Endodermal cell (in vitro differentiated cells): ENCODE data around the gene SLC2A3. TPM values are rescaled to one million over a fixed set of nuclear protein-coding genes. Genes with fewer than 3 reads are reported as not detected.
"Not testable (repeated sequence)": the region's sequence is repeated elsewhere in the genome, so short reads cannot be mapped to it uniquely, and the experiment has no call there.

Source experiments
- DNase-seq: peaks from one replicate; pipeline ENCODE4 v3.0.0-alpha.2; 2017
- H3K27ac ChIP-seq: 2 replicates; pipeline ENCODE4 v1.5.1; 2013; ENCODE audit warnings: mild to moderate bottlenecking, low read depth, low read length, moderate library complexity
- H3K27me3 ChIP-seq: 2 replicates; pipeline ENCODE4 v1.6.1; 2013; ENCODE audit warnings: mild to moderate bottlenecking, low read length, moderate library complexity; ENCODE audit not compliant: insufficient read depth, control insufficient read depth, poor library complexity, severe bottlenecking
- H3K36me3 ChIP-seq: 2 replicates; pipeline ENCODE4 v1.7.0; 2013; ENCODE audit warnings: mild to moderate bottlenecking, low read length, moderate library complexity; ENCODE audit not compliant: control insufficient read depth, insufficient read depth
- H3K4me1 ChIP-seq: one replicate; pipeline ENCODE4 v1.7.0; 2013; ENCODE audit warnings: low read length; ENCODE audit not compliant: control insufficient read depth, insufficient read depth
- H3K4me3 ChIP-seq: 2 replicates; pipeline ENCODE4 v1.5.1; 2013; ENCODE audit warnings: mild to moderate bottlenecking, low read length, moderate library complexity
- H3K9ac ChIP-seq: 2 replicates; pipeline ENCODE4 v1.6.1; 2013; ENCODE audit warnings: mild to moderate bottlenecking, low read length, moderate library complexity; ENCODE audit not compliant: poor library complexity, severe bottlenecking; ENCODE audit errors: extremely low read depth
- H3K9me3 ChIP-seq: 2 replicates; pipeline ENCODE4 v1.6.1; 2013; ENCODE audit warnings: mild to moderate bottlenecking, low read length, moderate library complexity; ENCODE audit not compliant: control insufficient read depth
- H3K27ac Mint-ChIP-seq: 2 replicates; pipeline ENCODE4 v1.8.0; 2020; ENCODE audit warnings: mixed read lengths
- H3K27me3 Mint-ChIP-seq: 2 replicates; pipeline ENCODE4 v1.8.0; 2021; ENCODE audit warnings: mild to moderate bottlenecking, mixed read lengths; ENCODE audit not compliant: insufficient read depth
- H3K36me3 Mint-ChIP-seq: 2 replicates; pipeline ENCODE4 v1.8.0; 2020; ENCODE audit warnings: low read depth, mixed read lengths
- H3K4me1 Mint-ChIP-seq: 2 replicates; pipeline ENCODE4 v1.8.0; 2020; ENCODE audit warnings: mixed read lengths
- H3K4me3 Mint-ChIP-seq: 2 replicates; pipeline ENCODE4 v1.8.0; 2020; ENCODE audit warnings: mild to moderate bottlenecking, moderate library complexity, mixed read lengths
- H3K9me3 Mint-ChIP-seq: 2 replicates; pipeline ENCODE4 v1.8.0; 2020; ENCODE audit warnings: mild to moderate bottlenecking, mixed read lengths
- WGBS, 2 experiments: methylation state at CpG; one replicate each; pipeline versions ENCODE4 v1.1.5 to v1.1.7; 2013; ENCODE audit warnings: missing lambda C conversion rate in 2 of 2, mixed read lengths in 1 of 2; ENCODE audit not compliant: insufficient coverage in 1 of 2, insufficient read length in 1 of 2; 5-methylcytosine and 5-hydroxymethylcytosine counted together
- total RNA-seq, 2 donors: library from RNA; stranded (reverse); fragmentation: NEBNext Ultra II Directional in 1 of 2; extraction: Animal tissue kit (Norgen Biotek cat#: 25700) in 1 of 2; gene quantifications; 2 replicates in 1 of 2; 3 replicates in 1 of 2; pipeline ENCODE4 v1.2.1, GENCODE V29; 2021
- TF ChIP-seq, protein P1 (sequence below): fragments of 200-600 bp; sonication (generic); conservative IDR thresholded peaks from 2 replicates; pipeline ENCODE4 v1.5.0; 2021; ENCODE audit warnings: antibody characterized with exemption, mild to moderate bottlenecking

The SLC2A3 gene
- total RNA-seq, 2 donors from 2014 or later = 1,330 to 2,480 TPM

DNA sequence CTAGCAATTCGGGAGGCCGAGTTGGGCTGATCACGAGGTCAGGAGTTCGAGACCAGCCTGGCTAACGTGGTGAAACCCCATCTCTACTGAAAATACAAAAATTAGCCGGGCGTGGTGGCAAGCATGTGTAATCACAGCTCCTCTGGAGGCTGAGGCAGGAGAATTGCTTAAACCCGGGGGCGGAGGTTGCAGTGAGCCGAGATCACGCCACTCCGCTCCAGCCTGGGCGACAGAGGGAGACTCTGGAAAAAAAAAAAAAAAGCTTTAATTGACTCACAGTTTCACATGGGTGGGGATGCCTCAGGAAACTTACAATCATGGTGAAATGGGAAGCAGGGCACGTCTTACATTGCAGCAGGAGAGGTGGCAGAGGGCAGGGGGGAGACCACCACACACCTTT is 30.6 kb upstream of the SLC2A3 start:
- Histone ChIP-seq H3K27me3 (no peaks in the 10 kb centered on the region), H3K9ac (no peak overlapping the region), H3K36me3 (no peaks in the 10 kb centered on the region), H3K27ac (no peak overlapping the region), H3K4me1 (no peaks in the 10 kb centered on the region), H3K9me3 (no peaks in the 10 kb centered on the region), H3K4me3 (no peak overlapping the region)
- Mint-ChIP-seq H3K36me3 (peaks cover 15% of the 10 kb centered on the region), H3K4me1 (peaks cover 28% of the 10 kb centered on the region), H3K27me3 (no peaks in the 10 kb centered on the region), H3K27ac (peak overlapping the region; percentile 28), H3K4me3 (no peak overlapping the region), H3K9me3 (no peaks in the 10 kb centered on the region)
- WGBS, 2 experiments = 93 to 95% methylated on average over 10 to 14 of the region's 14 CpGs
- DNase-seq = no peak
- TF ChIP-seq, protein P1, sequence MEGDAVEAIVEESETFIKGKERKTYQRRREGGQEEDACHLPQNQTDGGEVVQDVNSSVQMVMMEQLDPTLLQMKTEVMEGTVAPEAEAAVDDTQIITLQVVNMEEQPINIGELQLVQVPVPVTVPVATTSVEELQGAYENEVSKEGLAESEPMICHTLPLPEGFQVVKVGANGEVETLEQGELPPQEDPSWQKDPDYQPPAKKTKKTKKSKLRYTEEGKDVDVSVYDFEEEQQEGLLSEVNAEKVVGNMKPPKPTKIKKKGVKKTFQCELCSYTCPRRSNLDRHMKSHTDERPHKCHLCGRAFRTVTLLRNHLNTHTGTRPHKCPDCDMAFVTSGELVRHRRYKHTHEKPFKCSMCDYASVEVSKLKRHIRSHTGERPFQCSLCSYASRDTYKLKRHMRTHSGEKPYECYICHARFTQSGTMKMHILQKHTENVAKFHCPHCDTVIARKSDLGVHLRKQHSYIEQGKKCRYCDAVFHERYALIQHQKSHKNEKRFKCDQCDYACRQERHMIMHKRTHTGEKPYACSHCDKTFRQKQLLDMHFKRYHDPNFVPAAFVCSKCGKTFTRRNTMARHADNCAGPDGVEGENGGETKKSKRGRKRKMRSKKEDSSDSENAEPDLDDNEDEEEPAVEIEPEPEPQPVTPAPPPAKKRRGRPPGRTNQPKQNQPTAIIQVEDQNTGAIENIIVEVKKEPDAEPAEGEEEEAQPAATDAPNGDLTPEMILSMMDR = no peak

DNA sequence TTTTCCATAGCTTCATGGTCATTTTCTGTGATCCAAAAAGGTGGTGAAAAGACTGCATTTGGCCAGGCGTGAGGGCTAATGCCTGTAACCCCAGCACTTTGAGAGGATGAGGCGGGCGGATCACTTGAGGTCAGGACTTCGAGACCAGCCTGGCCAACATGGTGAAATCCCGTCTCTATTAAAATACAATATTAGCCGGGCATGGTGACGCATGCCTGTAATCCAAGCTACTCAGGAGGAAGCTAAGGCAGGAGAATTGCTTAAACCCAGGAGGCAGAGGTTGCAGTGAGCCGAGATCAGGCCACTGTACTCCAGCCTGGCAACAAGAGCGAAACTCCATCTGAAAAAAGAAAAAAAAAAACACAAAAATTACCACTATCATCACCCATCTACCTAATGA is 28.7 kb upstream of the SLC2A3 start:
- not testable (repeated sequence) for H3K27me3 Mint-ChIP-seq, H3K4me3 ChIP-seq, H3K9me3 ChIP-seq, H3K4me3 Mint-ChIP-seq, H3K27ac ChIP-seq, H3K4me1 ChIP-seq, DNase-seq, H3K27me3 ChIP-seq, H3K9me3 Mint-ChIP-seq, H3K9ac ChIP-seq, H3K36me3 ChIP-seq
- 73 to 94% methylated on average over 5 to 8 of the region's 9 CpGs for WGBS, 2 experiments
- Mint-ChIP-seq H3K4me1 (peaks cover 29% of the 10 kb centered on the region), H3K36me3 (peaks cover 15% of the 10 kb centered on the region), H3K27ac (peak overlapping the region; percentile 14)

DNA sequence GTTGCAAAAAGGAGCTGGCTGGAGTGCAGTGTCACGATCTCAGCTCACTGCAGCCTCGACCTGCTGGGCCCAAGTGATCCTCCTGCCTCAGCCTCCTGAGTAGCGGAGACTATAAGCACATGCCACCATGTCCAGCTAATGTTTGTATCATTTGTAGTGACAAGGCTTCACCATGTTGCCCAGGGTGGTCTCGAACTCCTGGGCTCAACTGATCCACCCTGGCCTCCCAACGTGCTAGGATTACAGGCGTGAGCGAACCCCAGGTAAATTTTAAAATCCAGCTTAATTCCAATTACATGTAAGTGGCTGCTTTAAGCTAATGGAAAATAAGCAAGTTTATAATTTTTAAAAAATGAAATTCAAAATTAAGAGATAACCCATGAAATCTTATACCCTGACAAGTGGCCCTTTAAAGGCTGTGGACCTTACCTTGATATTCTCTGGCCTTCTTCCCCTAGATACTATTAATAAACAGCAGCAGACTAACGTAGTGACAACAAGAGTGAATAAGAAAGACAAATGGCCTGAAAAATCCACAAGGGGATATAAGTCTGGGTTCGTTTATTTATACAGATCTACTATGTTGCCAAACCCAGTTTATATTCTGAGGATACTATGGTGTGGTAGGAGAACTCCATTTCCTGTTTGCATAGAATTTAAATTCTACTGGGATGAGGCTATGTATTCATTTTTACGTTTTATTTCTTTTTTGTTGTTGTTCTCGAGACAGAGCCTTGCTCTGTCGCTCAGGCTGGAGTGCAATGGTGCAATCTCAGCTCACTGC is 25.6 kb upstream of the SLC2A3 start:
- Histone ChIP-seq H3K36me3 (no peaks in the 10 kb centered on the region), H3K9ac (peak overlapping the region; percentile 22), H3K4me3 (peak overlapping the region; percentile 84), H3K27ac (no peak overlapping the region), H3K4me1 (peaks cover 12% of the 10 kb centered on the region), H3K27me3 (no peaks in the 10 kb centered on the region), H3K9me3 (no peaks in the 10 kb centered on the region)
- no peaks in the 10 kb centered on the region for H3K9me3 Mint-ChIP-seq
- no peaks in the 10 kb centered on the region for H3K27me3 Mint-ChIP-seq
- H3K4me3 Mint-ChIP-seq = peak overlapping the region; percentile 56
- DNase-seq = no peak
- H3K27ac Mint-ChIP-seq = peak overlapping the region; percentile 20
- peaks cover 7% of the 10 kb centered on the region for H3K36me3 Mint-ChIP-seq
- TF ChIP-seq, protein P1 = no peak
- WGBS, 2 experiments = 89 to 95% methylated on average over 8 to 11 of the region's 12 CpGs
- peaks cover 42% of the 10 kb centered on the region for H3K4me1 Mint-ChIP-seq
